ENCODE data around the gene NKRF.

NKRF gene

DNA sequence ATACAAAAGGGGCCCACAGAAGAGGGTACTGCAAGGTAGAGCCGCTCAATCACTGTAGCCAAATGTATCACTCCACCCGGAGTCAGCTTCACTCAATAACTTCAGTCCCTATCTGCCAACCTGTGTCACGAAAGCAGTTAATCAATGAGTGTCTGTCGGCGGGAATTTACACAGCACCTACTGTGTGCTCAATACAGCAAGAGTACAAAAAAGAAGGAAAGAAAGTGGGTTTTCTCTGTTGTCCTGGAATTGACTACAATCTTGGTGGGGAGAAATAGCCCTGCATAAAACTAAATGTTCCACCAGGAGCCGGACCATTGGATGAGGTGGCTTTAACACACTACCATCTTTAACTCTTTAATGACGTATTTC lies 780 bp upstream of the NKRF start:
- no peak for DNase-seq (ENCODE audit: low read depth)

DNA sequence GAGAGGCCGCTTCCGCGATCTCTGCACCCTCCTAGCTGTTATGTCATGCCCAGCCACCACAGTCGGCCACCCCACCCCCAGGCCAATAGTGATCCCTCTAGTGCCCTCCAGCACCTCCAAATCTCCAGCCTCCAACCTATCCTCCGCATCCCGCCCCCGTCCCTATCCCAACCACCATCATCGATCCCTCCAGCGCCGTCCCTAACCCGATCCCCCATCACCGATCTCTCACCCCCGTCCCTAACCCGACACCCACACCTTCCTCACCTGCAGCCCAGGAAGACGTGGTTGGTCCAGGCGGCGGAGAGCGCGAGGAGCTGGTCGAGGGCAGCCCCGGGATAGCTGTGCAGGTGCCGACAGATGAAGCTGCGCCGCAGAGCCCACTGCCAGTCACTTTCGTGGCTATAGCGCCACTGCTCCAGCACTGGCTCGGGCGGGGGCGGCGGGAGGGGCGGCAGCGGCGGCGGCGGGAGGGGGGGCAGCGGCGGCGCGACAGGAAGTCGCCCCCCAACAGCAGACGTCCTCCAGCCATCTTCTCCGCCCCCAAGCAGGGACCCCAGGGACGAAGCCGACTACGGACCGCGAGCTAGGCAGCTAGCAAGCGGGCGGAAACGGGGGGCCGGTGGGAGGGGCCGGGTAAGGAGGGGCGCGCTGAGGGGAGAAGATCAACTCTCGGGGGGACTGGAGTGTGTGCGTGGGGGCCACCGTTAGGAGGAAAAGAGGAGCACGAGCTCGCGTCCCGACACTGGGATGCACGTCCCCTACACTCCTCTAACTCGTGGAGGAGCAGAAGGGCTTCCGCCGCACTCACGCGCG lies 552 bp downstream of the NKRF start:
- DNase-seq (ENCODE audit: low read depth) = no peak

DNA sequence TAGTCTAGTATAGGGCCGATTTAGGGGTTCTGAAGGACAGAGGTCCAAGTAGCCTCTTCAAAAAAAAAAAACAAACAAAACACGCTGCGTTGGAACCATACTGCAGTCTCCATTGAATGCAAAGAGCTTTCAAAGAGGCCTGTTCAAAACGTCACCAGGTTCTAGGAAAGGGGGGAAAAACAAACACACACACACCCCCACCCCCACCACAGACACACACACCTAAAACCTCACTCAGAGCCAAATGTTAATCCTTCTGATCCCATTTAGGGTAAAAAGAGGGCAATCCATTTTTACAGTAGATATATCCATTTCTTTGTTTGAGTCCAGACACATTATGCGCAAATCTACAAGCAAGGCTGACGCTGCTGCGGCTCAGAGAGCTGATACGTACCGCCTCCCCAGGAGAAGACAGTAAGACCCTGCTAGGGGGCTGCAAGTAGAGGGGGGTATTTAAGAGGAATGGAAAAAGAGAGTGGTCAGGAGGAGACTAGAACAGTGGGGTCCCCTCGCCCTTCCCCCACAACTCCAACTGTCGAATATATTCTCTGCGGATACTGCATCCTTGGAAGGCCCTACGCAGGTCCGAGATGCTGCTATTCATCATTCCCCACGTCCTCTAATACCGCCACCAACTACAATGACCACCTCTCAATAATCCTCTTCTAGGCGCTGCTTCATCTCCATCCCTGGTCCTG lies 1.3 kb downstream of the NKRF start:
- DNase-seq (ENCODE audit: low read depth) = no peak

DNA sequence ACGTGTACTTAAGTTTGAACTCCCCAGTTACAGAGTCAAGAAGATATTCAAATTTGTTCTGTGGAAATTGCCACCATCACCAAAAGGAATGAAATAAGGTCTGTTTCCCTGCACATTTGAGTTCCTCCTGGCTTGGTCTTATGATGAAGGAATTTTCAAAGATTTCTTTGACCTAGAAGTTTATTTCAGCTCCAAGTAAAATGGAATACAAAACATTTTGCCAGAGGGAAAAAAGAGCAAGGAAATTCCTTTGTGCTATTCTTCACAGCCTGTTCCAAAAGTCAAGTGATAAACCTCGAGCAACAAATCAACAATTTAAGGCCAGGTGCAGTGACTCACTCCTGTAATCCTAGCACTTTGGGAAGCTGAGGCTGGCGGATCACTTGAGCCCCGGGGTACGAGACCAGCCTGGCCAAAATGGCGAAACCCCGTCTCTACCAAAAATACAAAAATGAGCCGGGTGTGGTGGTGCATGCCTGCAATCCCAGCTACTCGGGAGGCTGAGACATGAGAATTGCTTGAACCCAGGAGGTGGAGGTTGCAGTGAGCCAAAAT lies 3.4 kb downstream of the NKRF start:
- no peak for DNase-seq (ENCODE audit: low read depth)

DNA sequence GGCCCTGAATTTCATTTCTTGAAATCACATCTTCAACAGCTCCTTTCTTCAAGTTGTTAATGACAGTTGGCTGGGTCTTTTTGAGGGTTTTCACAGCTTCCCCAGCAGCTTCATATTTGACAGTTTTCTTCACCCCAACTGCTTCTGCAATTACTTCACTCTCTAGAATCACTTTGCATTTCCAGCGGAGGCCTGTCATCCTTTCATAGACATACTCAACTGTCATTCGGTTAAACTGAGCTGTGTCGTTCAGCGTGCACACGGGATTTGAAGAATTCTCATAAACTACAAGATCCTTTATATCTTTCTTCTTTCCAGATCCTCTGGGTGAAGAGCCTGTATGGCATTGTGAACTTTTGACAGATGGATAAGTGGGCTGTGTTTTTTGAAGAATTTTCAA lies 16.4 kb downstream of the NKRF start:
- no peak for DNase-seq (ENCODE audit: low read depth)

DNA sequence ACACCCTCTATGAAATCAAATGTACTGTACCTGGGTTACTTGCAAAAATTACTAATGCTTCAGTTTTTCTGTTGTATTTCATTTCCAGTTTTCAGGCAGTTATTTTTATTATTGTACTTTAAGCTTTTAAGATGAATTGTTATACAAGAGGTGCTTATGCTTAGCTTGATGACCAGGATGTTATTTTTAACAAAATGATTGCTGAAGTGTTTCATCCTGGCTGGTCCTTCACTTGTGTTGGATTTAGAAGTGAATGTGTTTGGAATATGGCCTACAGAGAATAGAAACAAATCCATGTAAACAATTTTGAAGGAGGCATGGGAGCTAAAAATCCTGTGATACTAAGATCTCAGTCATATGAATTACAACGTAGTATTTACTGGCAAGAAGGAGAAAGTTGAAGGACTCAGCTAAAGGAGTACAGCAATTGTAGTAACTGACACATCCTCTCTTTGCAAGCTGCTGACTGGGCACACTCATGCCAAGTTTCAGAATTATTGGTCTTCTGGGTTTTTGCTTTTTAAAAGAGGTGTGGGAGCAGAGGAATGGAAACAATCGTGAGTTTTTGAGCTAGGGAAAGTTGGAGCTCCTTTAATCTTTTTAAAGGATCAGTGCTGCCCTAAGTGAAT lies 22.7 kb downstream of the NKRF start:
- DNase-seq (ENCODE audit: low read depth) = no peak

DNA sequence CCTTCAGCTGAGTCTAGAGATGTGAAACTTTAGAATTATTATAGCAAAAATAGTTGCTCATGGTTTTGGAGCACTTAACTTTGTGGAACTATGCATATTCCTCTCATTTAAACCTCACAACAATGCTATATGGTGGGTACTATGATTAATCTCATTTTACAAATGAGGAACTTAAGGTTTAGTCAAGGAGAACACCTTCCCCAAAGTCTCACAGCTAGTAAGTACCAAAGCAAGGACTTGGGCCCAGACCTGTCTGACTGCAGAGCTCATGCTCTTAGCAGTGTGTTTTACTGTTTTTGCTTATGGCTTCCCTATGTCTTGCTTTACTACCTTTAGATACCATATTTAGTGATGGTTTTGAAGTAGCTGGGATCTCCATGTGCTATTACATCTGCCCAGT lies 26.8 kb downstream of the NKRF start:
- no peak for DNase-seq (ENCODE audit: low read depth)

DNA sequence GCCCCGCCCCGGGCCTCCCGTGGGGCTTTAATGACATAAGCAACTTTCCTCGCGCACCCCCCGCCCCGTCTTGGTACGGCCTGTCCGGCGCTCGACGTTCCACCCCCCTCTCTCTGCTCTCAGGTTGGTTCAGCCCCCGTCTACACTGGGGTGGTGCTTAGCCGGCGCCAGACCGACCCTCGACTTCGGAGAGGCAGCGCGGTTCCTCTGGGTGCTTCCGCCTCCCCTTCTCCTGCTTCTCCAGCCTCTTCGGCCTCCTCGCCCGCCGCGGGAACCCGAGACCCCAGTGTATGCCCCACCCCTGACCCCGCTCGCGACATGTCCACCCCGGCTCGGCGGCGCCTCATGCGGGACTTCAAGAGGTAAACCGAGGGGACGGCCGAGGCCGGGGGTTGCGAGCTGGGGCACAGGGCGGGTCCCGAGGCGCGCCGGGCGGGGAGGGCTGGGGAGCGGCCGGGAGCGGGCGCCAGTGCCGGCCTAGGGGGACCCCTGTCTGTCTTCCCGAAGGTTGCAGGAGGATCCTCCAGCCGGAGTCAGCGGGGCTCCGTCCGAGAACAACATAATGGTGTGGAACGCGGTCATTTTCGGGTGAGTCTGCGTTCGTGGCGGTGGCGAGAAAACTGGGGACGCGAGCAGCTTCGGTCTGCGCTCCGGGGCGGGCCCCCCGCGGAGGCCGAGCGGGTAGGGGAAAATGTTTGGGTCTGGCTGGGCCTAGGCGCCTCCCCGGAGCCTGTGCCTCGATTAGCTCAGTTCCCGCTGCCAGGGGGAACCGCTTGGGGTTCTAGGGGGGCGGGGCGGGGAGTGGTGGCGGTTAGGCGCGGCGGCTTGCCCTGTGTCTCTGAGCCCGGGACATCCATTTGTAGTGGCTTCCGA lies 31.6 kb downstream of the NKRF start, which contains the start of gene UBE2A:
TSS of gene UBE2A (plus strand) at position 170 of the 873 bp plus-strand sequence. CDS start at position 319, 149 bp downstream.
- DNase-seq (ENCODE audit: low read depth) = peak; percentile 93

DNA sequence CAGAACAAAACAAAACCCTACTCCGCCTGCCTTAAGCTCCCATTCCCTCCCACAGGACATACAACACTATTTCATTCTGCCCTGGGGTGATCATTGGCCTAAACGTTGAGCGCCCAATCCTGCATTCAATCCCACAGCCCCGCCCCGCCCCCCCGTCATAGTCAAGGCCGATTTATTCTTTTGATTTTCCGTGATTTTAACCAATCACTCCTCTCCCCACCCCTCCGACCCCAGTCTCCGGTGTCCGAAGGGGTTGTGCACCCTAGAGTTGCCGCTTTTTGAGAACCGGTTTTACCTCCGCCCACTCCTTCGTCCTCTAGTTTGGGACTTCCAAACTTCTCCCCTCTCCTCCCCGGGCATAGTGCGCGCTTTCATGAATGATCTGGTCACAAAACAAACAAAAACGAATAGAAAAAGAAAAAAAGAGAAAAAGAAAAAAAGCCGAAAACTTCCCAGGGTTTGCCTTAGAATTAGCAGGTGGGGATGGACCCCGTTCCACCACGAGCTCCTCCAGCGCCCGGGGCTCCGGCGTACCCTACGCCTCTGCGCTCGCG lies 32.3 kb downstream of the NKRF start:
- peak; percentile 60 for DNase-seq (ENCODE audit: low read depth)

DNA sequence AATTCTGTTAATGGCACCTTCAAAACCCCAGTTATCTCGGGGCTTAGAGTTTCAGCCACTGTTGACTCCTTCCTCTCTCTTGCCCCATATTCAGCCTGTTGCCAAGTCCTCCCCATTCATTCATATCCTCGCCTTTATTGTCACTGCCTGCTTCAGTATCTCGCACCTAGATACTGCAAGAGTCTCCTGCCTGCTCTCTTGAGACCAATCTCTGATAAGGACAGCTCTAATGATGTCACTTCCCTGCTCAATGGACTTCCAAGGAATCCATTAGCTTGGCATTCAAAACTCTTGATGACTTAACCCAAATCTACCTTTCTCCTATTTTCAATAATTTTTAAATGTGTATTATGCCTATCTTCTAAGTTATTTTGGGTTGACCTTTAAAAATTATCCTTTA lies 33.0 kb downstream of the NKRF start:
- DNase-seq (ENCODE audit: low read depth) = no peak

DNA sequence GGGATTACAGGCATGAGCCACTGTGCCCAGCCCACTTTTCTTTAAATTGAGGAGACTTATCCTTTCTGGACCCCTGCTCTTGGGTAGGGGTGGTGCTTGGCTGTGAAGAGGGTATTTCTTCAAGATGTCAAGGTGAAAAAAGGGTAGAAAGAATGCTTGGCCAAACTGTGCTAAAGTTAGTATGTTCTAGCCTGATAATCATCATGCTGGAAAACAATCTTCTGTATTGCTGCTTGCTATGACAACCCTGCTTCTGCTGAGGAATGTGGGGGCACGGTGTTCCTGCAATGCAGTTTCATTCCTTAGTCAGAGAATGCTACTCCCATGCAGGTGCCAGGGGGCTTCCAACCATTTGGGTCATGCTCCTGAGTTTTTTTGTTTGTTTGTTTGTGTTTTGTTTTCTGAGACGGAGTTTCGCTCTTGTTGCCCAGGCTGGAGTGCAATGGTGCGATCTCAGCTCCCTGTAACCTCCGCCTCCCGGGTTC lies 35.8 kb downstream of the NKRF start:
- DNase-seq (ENCODE audit: low read depth) = no peak

DNA sequence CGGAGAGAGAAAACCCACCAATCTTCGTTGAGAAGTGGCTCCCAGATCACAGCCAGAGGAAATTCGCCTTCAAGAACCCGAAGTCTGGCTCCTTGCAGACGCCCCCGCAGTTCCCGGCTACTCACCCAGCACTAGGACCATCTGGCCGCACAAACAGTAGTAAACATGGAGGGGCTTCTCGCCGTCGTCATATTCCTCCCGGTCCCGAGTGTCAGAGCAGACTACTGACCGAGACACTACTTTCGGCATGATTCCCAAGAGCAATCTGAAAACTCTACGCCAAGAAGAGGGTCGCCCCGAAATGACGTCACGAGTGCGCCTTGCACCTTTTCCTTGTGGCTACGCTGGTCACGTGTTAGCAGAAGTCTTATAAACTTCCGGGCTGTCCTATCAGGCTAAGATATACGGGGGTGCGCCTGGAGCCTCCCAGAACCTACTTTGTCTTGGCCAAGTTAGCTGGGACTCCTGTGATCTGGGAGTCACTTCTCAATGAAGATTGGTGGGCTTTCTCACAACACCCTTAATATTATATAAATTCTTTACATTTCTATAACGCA lies 41.0 kb downstream of the NKRF start, which contains the start of gene STEEP1:
TSS of gene STEEP1 (minus strand) at position 303 of the 557 bp plus-strand sequence. CDS start at position 249, 54 bp downstream.
- DNase-seq (ENCODE audit: low read depth) = peak; percentile 88

DNA sequence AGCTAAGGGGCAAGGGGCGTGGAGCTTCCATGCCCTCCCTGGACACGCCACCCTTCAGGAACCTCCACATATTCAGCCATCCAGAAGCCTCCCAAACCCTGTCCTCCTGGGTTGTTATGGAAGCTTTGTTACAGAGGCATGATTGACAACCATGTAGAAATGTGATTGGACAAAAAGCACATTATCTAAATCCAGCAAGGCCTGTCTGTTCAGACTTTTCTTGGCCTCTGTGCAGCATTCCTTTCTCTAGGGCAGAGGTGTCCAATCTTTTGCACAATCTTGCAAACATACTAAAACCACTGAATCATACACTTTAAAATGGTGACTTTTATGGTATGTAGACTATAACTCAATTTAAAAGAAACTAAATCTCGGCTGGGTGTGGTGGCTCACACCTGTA lies 53.7 kb downstream of the NKRF start:
- peak; percentile 62 for DNase-seq (ENCODE audit: low read depth)

DNA sequence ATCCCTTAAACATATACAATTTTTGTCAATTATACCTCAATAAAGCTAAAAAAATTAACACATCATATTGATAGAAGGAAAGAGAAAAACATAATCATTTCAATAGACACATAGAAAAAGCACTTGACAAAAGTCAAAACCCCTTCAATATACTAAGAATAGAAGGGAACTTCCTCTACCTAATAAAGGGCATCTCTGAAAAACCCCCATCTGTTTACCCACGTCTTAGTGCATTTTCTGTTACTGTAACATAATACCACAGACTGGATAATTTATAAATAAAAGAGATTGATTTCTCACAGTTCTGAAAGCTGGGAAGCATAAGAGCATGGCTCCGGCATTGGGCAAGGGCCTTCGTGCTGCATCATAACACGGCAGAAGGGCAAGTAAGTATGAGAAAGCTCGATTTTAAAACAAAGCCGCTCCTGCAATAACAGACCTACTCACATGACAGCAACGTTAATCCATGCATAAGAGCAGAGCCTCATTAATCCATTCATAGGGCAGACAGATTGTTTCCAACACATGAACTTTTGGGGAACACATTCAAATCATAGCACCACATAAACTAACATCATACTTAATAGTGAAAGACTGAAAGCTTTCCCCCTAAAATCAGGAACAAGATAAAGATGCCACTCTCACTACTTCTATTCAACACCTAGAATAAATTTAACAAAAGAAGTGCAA lies 56.8 kb downstream of the NKRF start:
- DNase-seq (ENCODE audit: low read depth) = peak; percentile 11

DNA sequence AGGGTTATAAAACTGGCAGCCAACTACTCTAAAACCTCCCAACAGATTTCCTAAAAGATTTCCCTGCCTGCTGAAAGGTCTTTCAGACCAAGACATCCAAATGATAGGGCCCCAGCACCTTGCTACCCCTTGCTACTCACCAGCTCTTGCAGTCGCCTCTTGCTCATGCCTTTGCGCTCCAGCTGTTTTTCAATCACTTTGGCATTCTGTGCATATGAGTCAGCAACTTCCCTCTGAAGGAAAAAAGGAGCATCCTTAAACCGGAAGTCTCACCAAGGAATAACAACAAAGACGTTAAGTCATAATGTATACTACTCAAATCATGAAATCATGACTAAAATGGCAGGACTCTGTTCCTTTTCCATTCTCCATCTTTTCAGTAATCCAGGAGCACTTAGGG lies 65.0 kb downstream of the NKRF start:
- peak; percentile 72 for DNase-seq (ENCODE audit: low read depth)

DNA sequence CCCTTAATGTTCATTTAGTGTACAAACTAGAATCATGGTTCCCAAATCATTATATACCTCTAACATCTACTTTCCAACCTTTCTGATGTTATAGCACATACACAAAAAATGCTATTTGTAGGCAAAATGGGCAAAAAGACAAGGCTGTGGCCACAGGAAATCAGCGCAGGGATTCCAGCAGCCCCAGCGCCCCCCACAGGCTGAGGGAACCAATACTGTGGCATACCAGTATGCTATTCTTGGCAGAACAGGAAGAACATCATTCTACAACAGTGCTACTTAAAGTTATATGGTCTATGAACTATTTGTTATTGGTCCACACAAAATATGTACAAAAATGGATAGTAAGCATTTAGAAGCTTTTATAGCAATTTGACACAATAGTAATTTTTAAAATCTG lies 66.4 kb downstream of the NKRF start:
- no peak for DNase-seq (ENCODE audit: low read depth)
